Transverse colon (tissue), 4 donors: ENCODE measurements around the gene PPP2R2C. TPM values are rescaled to one million over a fixed set of nuclear protein-coding genes. Genes with fewer than 3 reads are reported as not detected.

Experiments
- DNase-seq: peaks from one replicate; pipeline ENCODE4 v3.0.0-alpha.2; 2019
- H3K27ac ChIP-seq, 4 donors: fragments of 200-600 bp; sonication (generic); 2 replicates each; pipeline ENCODE4 v1.5.1; 2016 to 2018; ENCODE audit warnings: inconsistent platforms in 4 of 4
- H3K27me3 ChIP-seq: fragments of 200-600 bp; sonication (generic); 2 replicates; pipeline ENCODE4 v1.5.1; 2017; ENCODE audit warnings: inconsistent platforms
- H3K36me3 ChIP-seq, 4 donors: fragments of 200-600 bp; sonication (generic); 2 replicates each; pipeline ENCODE4 v1.5.1; 2017 to 2019; ENCODE audit warnings: inconsistent platforms in 4 of 4
- H3K4me1 ChIP-seq, 4 donors: fragments of 200-600 bp; sonication (generic); 2 replicates each; pipeline ENCODE4 v1.5.1; 2017 to 2020; ENCODE audit warnings: inconsistent platforms in 4 of 4
- H3K4me3 ChIP-seq, 4 donors: fragments of 200-600 bp; sonication (generic); 1 replicate in 1 of 4; 2 replicates in 3 of 4; pipeline versions ENCODE4 v1.5.1 to v1.6.1; 2017 to 2019; ENCODE audit warnings: inconsistent platforms in 4 of 4
- H3K9me3 ChIP-seq, 2 donors: fragments of 200-600 bp; sonication (generic); 2 replicates each; pipeline ENCODE4 v1.5.1; 2017 to 2019; ENCODE audit warnings: inconsistent platforms in 2 of 2
- CTCF ChIP-seq, 5 experiments: fragments of 200-600 bp in 3 of 5; fragments of 450-650 bp in 2 of 5; sonication (generic) in 3 of 5; IDR thresholded peaks; 1 replicate in 2 of 5; 2 replicates in 3 of 5; pipeline ENCODE4 v1.5.1; 2016 to 2017; ENCODE audit warnings: antibody characterized with exemption in 5 of 5, inconsistent platforms in 3 of 5, mild to moderate bottlenecking in 2 of 5, moderate library complexity in 1 of 5
- EP300 ChIP-seq: sonication (generic); formaldehyde crosslinking; IDR thresholded peaks from one replicate; pipeline ENCODE4 v1.6.1; 2017; ENCODE audit warnings: antibody characterized with exemption, low read depth
- POLR2A ChIP-seq: fragments of 450-650 bp; IDR thresholded peaks from one replicate; pipeline ENCODE4 v1.6.1; 2016; ENCODE audit warnings: antibody characterized with exemption, mild to moderate bottlenecking, moderate library complexity
- POLR2AphosphoS5 ChIP-seq, 3 donors: sonication (generic); formaldehyde crosslinking; IDR thresholded peaks; one replicate each; pipeline ENCODE4 v1.6.1; 2016; ENCODE audit warnings: antibody characterized with exemption in 3 of 3
- WGBS, 2 donors: methylation state at CpG; one replicate each; pipeline ENCODE4 v1.1.5; 2018; ENCODE audit warnings: low coverage in 1 of 2; 5-methylcytosine and 5-hydroxymethylcytosine counted together
- in situ Hi-C, 4 donors: fragments of 200-750 bp; cut with MboI; loops; one replicate each; pipeline versions ENCODE4 v1.15.0 to v1.15.1; 2017; ENCODE audit warnings: low sequenced_read_pairs in 3 of 4, low pct_ligation_motif_present in 1 of 4, low pct_unique_long_range_greater_than_20kb in 1 of 4
- intact Hi-C: fragments of 100-400 bp; cut with DNase I; formaldehyde crosslinking; loops from one replicate; pipeline ENCODE4 v1.15.1; 2023; ENCODE audit warnings: low total_unique reads
- total RNA-seq, 4 donors: library from RNA; depleted of rRNA; stranded (reverse); fragments of >200 nt; gene quantifications; one replicate each; pipeline ENCODE4 v1.1.0, GENCODE V29; 2016

PPP2R2C gene
- total RNA-seq, 4 donors from 2014 or later = 0.27 to 8.8 (median 1.7) TPM

DNA sequence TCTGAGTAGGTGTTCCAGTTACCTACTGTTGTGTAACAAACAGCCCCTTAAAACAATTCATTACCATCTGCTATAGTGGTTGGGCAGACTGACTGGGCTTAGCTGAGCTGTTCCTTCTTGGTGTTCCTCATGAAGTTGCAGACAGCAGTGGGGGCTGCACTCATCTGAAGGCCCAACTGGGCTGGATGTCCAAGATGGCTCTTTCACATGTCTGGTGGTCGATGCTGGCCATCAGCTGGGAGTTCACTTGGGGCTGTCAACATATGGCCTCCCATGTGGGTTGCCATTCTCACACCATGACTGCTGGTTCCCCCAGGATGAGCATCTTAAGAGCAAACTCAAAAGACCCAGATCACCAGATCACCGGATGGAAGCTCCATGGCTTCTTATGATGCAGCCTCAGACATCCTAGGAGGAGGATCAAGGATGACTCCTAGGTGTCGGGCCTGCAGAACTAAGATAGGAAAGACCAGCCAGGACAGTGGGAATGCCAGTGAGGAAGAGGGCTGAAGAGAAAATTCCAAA, 34.3 kb upstream of the PPP2R2C start:
- 85% methylated on average over 3 of the region's 3 CpGs; no CpG with 5 or more reads in 1 of the 2 donors for WGBS, 2 donors
- no peak for DNase-seq
- TF ChIP-seq POLR2A (no peak), CTCF (IDR thresholded peaks at IDR 0.05) (no peak), POLR2AphosphoS5 (IDR thresholded peaks at IDR 0.05) (no peak), EP300 (no peak)
- Histone ChIP-seq H3K36me3 (no peaks in the 10 kb centered on the region), H3K27ac (no peak overlapping the region), H3K4me3 (no peak overlapping the region), H3K27me3 (no peaks in the 10 kb centered on the region), H3K4me1 (no peaks in the 10 kb centered on the region), H3K9me3 (peaks cover 4 to 18% of the 10 kb centered on the region in 2 donors)
- in situ Hi-C loops = no loop called here
- intact Hi-C loops = no loop called here

GRCh38 chr4:6504900-6505496, 32.6 kb upstream of the PPP2R2C start:
- H3K4me1 ChIP-seq = no peaks in the 10 kb centered on the region
- H3K27ac ChIP-seq = no peak overlapping the region
- no peaks in the 10 kb centered on the region for H3K27me3 ChIP-seq
- H3K36me3 ChIP-seq = no peaks in the 10 kb centered on the region
- H3K4me3 ChIP-seq = no peak overlapping the region
- no peak for TF ChIP-seq CTCF (IDR thresholded peaks at IDR 0.05)
- no peak for TF ChIP-seq POLR2A
- TF ChIP-seq EP300 = no peak
- TF ChIP-seq POLR2AphosphoS5 (IDR thresholded peaks at IDR 0.05) = no peak
- DNase-seq = no peak
- peaks cover 4 to 18% of the 10 kb centered on the region in 2 donors for H3K9me3 ChIP-seq
- intact Hi-C loops = no loop called here
- in situ Hi-C loops = no loop called here
- WGBS, 2 donors = 76 to 83% methylated on average over 5 of the region's 5 CpGs

DNA sequence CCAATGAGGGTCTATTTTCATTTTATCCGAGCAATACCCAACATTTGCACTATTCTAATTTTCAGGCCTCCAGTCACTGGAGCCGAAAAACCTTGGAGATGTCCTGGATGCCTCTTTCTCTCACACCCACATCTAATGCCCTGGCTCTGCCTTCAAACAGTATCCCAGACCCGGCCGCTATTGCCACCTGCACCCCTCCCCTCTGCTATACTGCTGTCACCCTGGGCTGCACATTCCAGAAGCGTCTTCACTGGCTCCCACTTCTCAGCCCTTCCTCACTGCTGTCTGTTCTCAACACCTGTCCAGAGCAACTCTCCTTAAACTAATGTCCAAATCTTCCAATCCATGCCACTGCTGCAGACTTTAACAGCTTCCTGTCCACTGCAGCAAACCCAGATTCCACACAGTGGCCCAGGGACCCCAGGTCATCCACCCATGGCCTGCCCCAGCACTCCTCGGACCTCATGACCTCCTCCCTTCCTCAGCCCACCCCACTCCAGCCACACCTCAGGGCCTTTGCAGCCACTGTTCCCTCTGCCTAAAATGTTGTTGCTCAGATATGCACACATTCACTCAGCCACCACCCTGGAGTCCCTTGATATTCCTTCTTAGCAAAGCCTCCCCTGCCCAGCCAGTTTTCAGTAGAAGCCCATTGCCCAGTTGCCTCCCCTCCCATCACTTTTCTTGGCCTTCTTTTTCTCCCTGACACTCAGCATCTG, 30.5 kb upstream of the PPP2R2C start:
- no peaks in the 10 kb centered on the region for H3K36me3 ChIP-seq
- no peak for DNase-seq
- H3K9me3 ChIP-seq = peaks cover 4 to 18% of the 10 kb centered on the region in 2 donors
- no peaks in the 10 kb centered on the region for H3K4me1 ChIP-seq
- H3K27ac ChIP-seq = no peak overlapping the region
- intact Hi-C loops = loop anchor here (2.0 kb wide), 1 partner anchor 74 kb away; no protein-coding TSS in a partner anchor
- in situ Hi-C loops = no loop called here
- no peak for TF ChIP-seq EP300
- no peak for TF ChIP-seq POLR2AphosphoS5 (IDR thresholded peaks at IDR 0.05)
- no peak for TF ChIP-seq POLR2A
- no peak for TF ChIP-seq CTCF (IDR thresholded peaks at IDR 0.05)
- WGBS, 2 donors = 63 to 74% methylated on average over 5 to 6 of the region's 6 CpGs
- no peaks in the 10 kb centered on the region for H3K27me3 ChIP-seq
- H3K4me3 ChIP-seq = no peak overlapping the region

DNA sequence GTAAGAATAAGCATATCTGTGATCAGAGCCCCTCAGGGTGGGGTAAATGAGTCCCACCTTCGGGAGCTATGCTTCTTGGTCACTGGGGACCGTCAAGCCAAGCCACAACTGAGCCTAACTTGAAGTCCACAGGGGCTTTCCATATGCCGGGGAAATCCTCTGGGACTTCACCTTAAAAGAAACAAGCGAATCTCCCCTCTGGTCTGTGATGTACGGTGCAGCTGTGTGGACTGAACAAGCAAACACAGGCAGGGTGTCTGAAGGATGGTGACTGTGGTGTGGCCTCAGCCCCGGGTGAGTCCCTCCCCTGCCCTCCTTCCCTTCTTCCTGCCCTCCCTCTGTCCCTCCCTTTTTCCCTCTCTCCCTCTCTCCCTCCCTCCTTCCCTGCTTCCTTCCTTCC, 29.7 kb upstream of the PPP2R2C start:
- TF ChIP-seq POLR2AphosphoS5 (IDR thresholded peaks at IDR 0.05) (no peak), POLR2A (no peak), EP300 (no peak), CTCF (IDR thresholded peaks at IDR 0.05) (no peak)
- WGBS, 2 donors = 67% methylated on average over 6 of the region's 6 CpGs; no CpG with 5 or more reads in 1 of the 2 donors
- no peak for DNase-seq
- no peak overlapping the region for H3K27ac ChIP-seq
- in situ Hi-C loops = no loop called here
- H3K9me3 ChIP-seq = peaks cover 4 to 18% of the 10 kb centered on the region in 2 donors
- H3K36me3 ChIP-seq = no peaks in the 10 kb centered on the region
- no peak overlapping the region for H3K4me3 ChIP-seq
- no peaks in the 10 kb centered on the region for H3K27me3 ChIP-seq
- H3K4me1 ChIP-seq = no peaks in the 10 kb centered on the region
- intact Hi-C loops = loop anchor here (2.0 kb wide), 1 partner anchor 75 kb away; no protein-coding TSS in a partner anchor
